Stimulated activated CD8-positive, alpha-beta memory T cell treated with anti-CD3 and anti-CD28 coated beads, Interleukin-15, amount 100 ng/mL, for 48 hours (primary cell): ENCODE measurements around the gene LDB2.

Experiments used
- DNase-seq, 2 donors: peaks; one replicate each; pipeline ENCODE4 v3.0.0-alpha.2; 2020; ENCODE audit warnings: low read depth in 2 of 2

Gene LDB2

DNA sequence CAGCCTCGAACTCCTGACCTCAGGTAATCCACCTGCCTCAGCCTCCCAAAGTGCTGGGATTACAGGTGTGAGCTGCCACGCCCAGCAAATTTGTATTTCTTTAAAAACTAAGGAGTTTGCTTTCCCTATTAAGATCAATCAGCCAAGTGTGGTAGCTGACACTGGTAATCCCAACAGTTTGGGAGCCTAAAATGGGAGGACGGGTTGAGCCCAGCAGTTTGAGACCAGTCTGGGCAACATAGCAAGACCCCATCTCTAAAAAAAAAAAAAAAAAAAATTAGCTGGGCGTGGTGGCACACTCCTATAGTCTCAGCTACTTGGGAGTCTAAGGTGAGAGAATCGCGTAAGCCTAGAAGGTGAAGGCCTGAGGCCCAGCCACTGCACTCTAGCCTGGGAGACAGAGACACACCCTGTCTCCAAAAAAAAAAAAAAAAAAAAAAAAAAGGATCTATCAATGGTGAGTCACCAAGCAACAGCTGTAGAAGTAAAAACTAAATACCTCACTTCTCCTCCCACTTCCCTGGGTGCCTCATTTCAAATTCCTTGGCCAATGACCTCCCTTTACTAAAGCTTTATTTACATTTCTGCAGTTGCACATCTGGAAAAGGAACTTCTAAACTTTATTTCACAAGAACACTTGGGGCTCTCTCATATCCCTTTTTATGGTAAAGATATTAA lies 54.5 kb downstream of the LDB2 start:
- DNase-seq = no peak

GRCh38 chr4:16838226-16838875 lies 60.1 kb downstream of the LDB2 start:
- DNase-seq = no peak

GRCh38 chr4:16837475-16837874 lies 61.0 kb downstream of the LDB2 start:
- no peak for DNase-seq

DNA sequence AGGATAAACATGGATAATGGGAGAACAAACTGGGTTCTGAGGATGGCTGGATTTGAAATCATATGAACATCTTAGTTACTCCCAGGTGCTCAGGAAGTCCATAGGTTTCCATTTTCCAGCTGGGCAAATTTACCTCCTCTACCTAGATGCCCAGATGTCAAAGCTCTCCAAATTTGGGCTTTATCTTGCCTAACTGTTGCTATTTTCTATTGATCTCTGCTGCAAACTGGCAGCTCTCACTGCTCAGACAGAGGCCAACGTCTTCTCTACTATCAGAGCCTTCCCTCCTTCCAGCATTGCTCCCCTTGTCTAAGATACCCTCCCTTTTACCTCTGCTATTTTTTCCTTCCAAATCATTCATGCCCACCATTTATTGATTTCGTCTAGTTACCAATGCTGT lies 62.1 kb downstream of the LDB2 start:
- DNase-seq = no peak

DNA sequence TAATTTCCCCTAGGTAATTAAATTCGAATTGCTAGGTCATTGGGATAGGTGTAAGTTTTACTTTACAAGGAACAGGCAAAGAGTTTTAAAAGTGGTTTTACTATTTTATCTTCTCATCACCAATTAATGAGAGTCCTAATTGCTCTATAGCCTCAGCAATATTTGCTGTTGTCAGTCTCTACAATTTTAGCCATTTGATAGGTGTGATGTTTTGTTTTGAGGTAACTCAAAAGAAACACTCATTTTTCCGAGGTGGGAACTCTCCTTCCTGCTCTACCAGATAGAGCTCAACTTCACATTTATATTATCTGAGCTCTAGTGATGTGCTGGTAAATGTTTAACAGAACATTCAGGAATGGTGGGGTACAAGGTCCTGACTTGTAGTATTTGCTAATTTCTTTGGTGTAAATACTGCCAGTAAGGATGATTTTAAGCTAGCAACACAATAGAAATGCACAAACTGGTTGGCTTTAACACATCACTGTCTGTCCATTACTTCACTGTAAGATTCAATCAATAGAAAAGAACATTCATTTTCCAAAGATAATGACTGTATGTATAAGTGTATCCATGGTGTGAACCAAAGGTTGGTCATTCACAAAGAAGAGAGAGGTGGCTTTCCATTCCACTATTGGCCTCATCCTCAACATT lies 62.7 kb downstream of the LDB2 start:
- no peak for DNase-seq

- DNase-seq = no peak
Measured at GRCh38 chr4:16834814-16835213, 63.6 kb downstream of the LDB2 start.

- DNase-seq = no peak
Measured at GRCh38 chr4:16833722-16834121, 64.7 kb downstream of the LDB2 start.

GRCh38 chr4:16830081-16830480 lies 68.4 kb downstream of the LDB2 start:
- no peak for DNase-seq

- no peak for DNase-seq
Measured at GRCh38 chr4:16827794-16828724, 70.4 kb downstream of the LDB2 start.

DNA sequence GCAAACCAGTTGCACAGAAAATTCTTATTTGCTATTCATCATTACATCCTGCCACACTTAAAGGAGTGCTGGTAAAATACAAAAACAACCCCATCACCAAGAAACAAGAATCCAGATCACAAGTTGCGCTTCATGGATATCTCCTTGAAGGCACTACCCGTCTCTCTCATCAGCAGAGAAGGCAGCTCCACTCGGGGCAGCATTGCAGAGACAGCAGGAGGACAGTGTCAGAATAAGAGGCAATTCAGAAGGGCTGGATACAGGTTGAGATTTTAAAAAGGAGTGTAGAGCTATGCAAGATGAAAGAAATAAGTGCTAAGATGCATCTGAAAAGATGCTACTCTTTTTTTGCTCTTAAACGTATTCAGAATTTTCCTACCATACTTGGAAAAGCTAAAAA lies 71.4 kb downstream of the LDB2 start:
- DNase-seq = no peak

- no peak for DNase-seq
Measured at GRCh38 chr4:16826406-16826910, 72.0 kb downstream of the LDB2 start.

GRCh38 chr4:16824278-16824806 lies 74.1 kb downstream of the LDB2 start:
- no peak for DNase-seq

DNA sequence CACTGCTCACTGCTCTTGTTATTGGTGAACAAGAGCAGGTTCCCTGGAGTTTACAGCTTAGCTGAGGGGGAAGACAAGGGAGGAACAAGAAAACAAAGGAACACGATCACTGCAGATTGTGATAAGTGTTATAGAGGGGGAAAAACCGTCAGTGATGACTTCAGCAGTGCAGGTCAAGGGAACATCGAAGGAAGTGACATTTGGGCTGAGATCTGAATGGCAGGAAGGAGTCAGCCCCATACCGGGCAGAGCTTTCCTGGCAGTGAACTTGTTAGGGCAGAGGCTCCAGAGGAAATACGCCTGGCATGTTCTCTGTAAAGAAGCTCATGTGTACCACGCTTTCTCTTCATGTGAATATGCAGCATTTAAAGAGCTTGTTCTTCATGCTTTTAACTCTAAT lies 78.1 kb downstream of the LDB2 start:
- no peak for DNase-seq

GRCh38 chr4:16819652-16820051 lies 78.8 kb downstream of the LDB2 start:
- no peak for DNase-seq

DNA sequence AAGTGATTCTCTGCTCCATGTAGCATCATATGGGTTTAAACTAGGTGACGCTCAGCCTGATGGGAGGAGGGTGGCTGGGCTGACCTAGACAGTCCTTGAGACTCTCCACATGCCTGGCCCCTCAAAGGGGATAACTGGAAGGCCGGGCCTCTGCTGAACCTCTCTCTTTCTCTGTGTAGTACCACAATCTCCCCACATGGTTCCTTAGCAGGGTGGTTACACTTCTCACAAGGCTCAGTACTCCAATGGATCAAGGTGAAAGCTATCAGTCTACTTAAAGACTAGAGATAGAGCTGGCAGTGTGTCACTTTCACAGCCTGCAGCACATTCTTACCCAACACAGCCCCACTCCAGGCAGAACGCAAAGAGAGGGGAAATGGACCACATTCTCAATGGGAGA lies 80.4 kb downstream of the LDB2 start:
- no peak for DNase-seq

DNA sequence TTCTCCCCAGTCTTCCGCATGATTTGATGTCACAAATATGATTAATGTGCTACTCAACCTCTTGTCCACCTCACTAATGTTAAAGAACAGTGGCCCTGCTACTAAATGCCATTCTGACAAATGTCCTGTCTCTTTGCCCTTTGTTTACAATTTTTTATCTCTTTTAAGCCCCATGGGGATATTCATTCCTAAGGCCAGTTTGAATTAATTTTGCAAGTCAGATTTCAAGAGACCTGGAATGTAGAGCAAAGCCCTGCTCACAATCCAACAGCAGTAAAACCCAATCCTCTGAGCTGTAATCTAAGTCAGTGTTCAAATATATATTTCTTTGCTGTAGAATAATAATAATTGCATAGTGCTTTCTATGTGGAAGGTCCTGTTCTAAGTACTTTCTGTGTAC lies 81.2 kb downstream of the LDB2 start:
- no peak for DNase-seq

DNA sequence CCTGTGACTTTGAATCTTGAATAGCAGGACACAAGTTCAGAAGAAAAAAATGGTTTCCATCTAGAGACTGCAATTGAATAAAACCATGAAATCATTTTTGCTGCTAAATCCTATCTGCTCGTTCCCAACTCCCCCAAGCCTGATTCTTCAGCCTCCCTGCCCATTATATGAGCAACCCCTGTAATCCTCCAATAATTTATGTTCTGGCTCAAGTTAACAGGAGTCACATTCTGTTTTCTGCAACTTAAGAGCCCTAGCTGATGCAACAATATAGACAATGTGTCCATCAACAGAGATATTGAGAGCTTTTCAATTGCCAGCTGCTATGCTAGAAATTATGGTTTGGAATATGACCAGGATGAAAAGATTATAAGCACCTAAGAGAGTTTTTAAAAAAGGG lies 84.1 kb downstream of the LDB2 start:
- no peak for DNase-seq

DNA sequence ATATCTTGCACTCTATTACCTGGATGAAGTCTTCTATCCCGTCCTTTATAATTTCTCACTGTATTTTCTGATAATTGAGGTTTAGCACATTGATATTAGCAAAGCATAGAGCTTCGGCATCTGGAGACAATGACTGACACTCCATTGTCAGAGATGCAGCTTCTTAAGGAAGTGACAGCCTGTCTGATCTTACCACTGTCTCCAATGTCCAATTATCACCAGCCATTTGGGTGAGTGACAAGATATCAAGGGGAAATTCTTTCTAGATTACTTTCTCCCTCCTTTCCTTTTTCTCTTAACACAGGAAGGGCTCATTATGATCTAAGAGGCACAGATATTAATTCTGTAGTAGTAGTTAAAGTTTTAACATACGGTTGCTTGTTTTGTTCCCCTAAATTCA lies 86.4 kb downstream of the LDB2 start:
- no peak for DNase-seq

GRCh38 chr4:16809943-16810342 lies 88.5 kb downstream of the LDB2 start:
- no peak for DNase-seq

- DNase-seq = no peak
Measured at GRCh38 chr4:16809064-16809463, 89.4 kb downstream of the LDB2 start.

GRCh38 chr4:16807355-16807754 lies 91.1 kb downstream of the LDB2 start:
- DNase-seq = no peak

- no peak for DNase-seq
Measured at GRCh38 chr4:16804581-16804980, 93.9 kb downstream of the LDB2 start.
